ENCODE measurements around the gene PPP1R12B. TPM values are rescaled to one million over a fixed set of nuclear protein-coding genes. Genes with fewer than 3 reads are reported as not detected.

Gene PPP1R12B
- polyA plus RNA-seq, 1 donor = 51.8 TPM

GRCh38 chr1:202590126-202590525 is 241.6 kb downstream of the PPP1R12B start:
- no CpG with 5 or more reads among the region's 4 CpGs for WGBS (ENCODE audit: insufficient coverage, low lambda C conversion rate)
- no peak for DNase-seq
- Histone ChIP-seq H3K36me3 (ENCODE audit: control insufficient read depth, insufficient read depth, low read length) (peaks cover 9% of the 10 kb centered on the region), H3K9me3 (ENCODE audit: control insufficient read depth, low read depth, low read length) (no peaks in the 10 kb centered on the region), H3K4me3 (ENCODE audit: low read length) (no peak overlapping the region), H3K27ac (ENCODE audit: low read length) (peak overlapping the region; percentile 69), H3K4me1 (ENCODE audit: control insufficient read depth, insufficient read depth, low read length) (peaks cover 12% of the 10 kb centered on the region), H3K27me3 (ENCODE audit: control insufficient read depth, insufficient read depth, low read length) (no peaks in the 10 kb centered on the region)

- DNase-seq = no peak
- Histone ChIP-seq H3K9me3 (ENCODE audit: control insufficient read depth, low read depth, low read length) (no peaks in the 10 kb centered on the region), H3K27me3 (ENCODE audit: control insufficient read depth, insufficient read depth, low read length) (no peaks in the 10 kb centered on the region), H3K4me3 (ENCODE audit: low read length) (no peak overlapping the region), H3K27ac (ENCODE audit: low read length) (no peak overlapping the region), H3K4me1 (ENCODE audit: control insufficient read depth, insufficient read depth, low read length) (peaks cover 10% of the 10 kb centered on the region), H3K36me3 (ENCODE audit: control insufficient read depth, insufficient read depth, low read length) (peaks cover 9% of the 10 kb centered on the region)
- WGBS (ENCODE audit: insufficient coverage, low lambda C conversion rate) = no CpG with 5 or more reads among the region's 5 CpGs
Measured at GRCh38 chr1:202590975-202591411, 242.5 kb downstream of the PPP1R12B start.

DNA sequence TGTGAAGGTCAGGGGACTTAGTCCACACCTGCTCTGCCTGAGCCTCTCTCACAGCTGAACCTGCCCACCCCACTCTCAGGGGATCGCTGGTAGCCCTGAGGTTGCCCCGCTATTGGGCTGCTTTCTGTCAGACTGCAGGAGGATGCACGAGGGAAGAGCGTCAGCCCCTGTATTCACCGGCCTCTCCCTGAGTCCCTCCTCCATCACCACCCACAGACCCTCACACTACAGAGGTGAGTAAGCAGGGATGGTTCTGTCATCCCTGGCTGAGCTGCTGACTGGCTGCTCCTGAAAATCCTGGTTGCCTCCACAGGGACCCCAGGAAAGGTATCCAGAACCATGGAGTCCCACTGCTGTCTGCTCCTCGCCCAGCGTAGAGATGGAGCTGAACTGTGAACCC is 243.0 kb downstream of the PPP1R12B start:
- H3K27ac ChIP-seq (ENCODE audit: low read length) = no peak overlapping the region
- H3K36me3 ChIP-seq (ENCODE audit: control insufficient read depth, insufficient read depth, low read length) = peaks cover 9% of the 10 kb centered on the region
- H3K4me3 ChIP-seq (ENCODE audit: low read length) = no peak overlapping the region
- H3K4me1 ChIP-seq (ENCODE audit: control insufficient read depth, insufficient read depth, low read length) = peaks cover 7% of the 10 kb centered on the region
- DNase-seq = no peak
- H3K9me3 ChIP-seq (ENCODE audit: control insufficient read depth, low read depth, low read length) = no peaks in the 10 kb centered on the region
- no peaks in the 10 kb centered on the region for H3K27me3 ChIP-seq (ENCODE audit: control insufficient read depth, insufficient read depth, low read length)
- whole genome bisulfite sequencing (ENCODE audit: insufficient coverage, low lambda C conversion rate) = no CpG with 5 or more reads among the region's 7 CpGs

- DNase-seq = no peak
- peaks cover 7% of the 10 kb centered on the region for H3K4me1 ChIP-seq (ENCODE audit: control insufficient read depth, insufficient read depth, low read length)
- no peaks in the 10 kb centered on the region for H3K27me3 ChIP-seq (ENCODE audit: control insufficient read depth, insufficient read depth, low read length)
- H3K4me3 ChIP-seq (ENCODE audit: low read length) = no peak overlapping the region
- WGBS (ENCODE audit: insufficient coverage, low lambda C conversion rate) = no CpG with 5 or more reads among the region's 7 CpGs
- no peaks in the 10 kb centered on the region for H3K9me3 ChIP-seq (ENCODE audit: control insufficient read depth, low read depth, low read length)
- peaks cover 9% of the 10 kb centered on the region for H3K36me3 ChIP-seq (ENCODE audit: control insufficient read depth, insufficient read depth, low read length)
- no peak overlapping the region for H3K27ac ChIP-seq (ENCODE audit: low read length)
Measured at GRCh38 chr1:202592146-202592545, 243.6 kb downstream of the PPP1R12B start.

DNA sequence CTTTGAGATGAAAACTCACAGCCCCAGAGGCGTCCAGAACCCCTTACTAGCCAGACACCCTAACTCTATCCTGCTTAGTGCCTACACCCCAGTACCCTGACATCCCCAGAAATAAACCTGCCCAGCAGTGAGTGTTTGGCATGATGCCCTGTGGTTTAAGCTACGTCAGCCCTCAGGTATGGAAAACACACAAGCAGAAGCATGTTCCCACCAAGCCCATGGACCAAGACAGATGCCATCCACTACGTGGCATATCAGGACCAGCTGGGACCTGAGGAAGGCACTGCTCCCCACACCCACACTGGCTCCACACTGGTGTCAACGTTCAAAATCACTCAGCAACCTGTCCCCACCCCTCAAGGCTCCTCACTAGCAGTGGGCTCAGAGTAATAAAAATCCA is 245.3 kb downstream of the PPP1R12B start:
- peaks cover 13% of the 10 kb centered on the region for H3K36me3 ChIP-seq (ENCODE audit: control insufficient read depth, insufficient read depth, low read length)
- no peak overlapping the region for H3K4me3 ChIP-seq (ENCODE audit: low read length)
- H3K4me1 ChIP-seq (ENCODE audit: control insufficient read depth, insufficient read depth, low read length) = peaks cover 6% of the 10 kb centered on the region
- WGBS (ENCODE audit: insufficient coverage, low lambda C conversion rate) = no CpG with 5 or more reads among the region's 4 CpGs
- H3K27me3 ChIP-seq (ENCODE audit: control insufficient read depth, insufficient read depth, low read length) = no peaks in the 10 kb centered on the region
- no peaks in the 10 kb centered on the region for H3K9me3 ChIP-seq (ENCODE audit: control insufficient read depth, low read depth, low read length)
- no peak for DNase-seq
- H3K27ac ChIP-seq (ENCODE audit: low read length) = no peak overlapping the region

DNA sequence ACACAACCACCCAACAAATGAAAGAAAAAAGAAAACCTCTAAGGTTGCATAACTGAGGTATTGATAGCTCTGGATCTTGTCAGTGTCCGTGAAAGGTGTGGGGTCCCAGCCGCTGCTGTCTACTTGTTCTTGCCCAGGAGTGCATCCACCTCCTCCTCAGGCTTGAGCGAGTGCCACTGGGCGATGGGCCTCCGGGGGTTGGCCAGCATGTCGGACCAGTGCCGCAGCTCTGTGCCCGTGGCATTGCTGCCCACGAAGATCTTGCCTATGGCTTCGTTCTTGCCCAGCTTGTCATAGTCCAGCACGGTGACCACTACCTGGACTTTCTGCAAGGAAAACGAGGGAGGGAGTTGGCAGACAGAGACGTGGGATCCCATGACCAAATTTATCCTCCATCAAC is 248.1 kb downstream of the PPP1R12B start:
- Histone ChIP-seq H3K27ac (ENCODE audit: low read length) (no peak overlapping the region), H3K36me3 (ENCODE audit: control insufficient read depth, insufficient read depth, low read length) (peaks cover 17% of the 10 kb centered on the region), H3K4me3 (ENCODE audit: low read length) (no peak overlapping the region), H3K4me1 (ENCODE audit: control insufficient read depth, insufficient read depth, low read length) (no peaks in the 10 kb centered on the region), H3K9me3 (ENCODE audit: control insufficient read depth, low read depth, low read length) (no peaks in the 10 kb centered on the region), H3K27me3 (ENCODE audit: control insufficient read depth, insufficient read depth, low read length) (no peaks in the 10 kb centered on the region)
- no peak for DNase-seq
- WGBS (ENCODE audit: insufficient coverage, low lambda C conversion rate) = 80% methylated on average over 1 of the region's 13 CpGs

- H3K36me3 ChIP-seq (ENCODE audit: control insufficient read depth, insufficient read depth, low read length) = peaks cover 13% of the 10 kb centered on the region
- no peaks in the 10 kb centered on the region for H3K9me3 ChIP-seq (ENCODE audit: control insufficient read depth, low read depth, low read length)
- no peak for DNase-seq
- no peaks in the 10 kb centered on the region for H3K4me1 ChIP-seq (ENCODE audit: control insufficient read depth, insufficient read depth, low read length)
- no peak overlapping the region for H3K27ac ChIP-seq (ENCODE audit: low read length)
- WGBS (ENCODE audit: insufficient coverage, low lambda C conversion rate) = no CpG with 5 or more reads among the region's 3 CpGs
- H3K27me3 ChIP-seq (ENCODE audit: control insufficient read depth, insufficient read depth, low read length) = no peaks in the 10 kb centered on the region
- H3K4me3 ChIP-seq (ENCODE audit: low read length) = no peak overlapping the region
Measured at GRCh38 chr1:202597090-202597761, 248.7 kb downstream of the PPP1R12B start.

DNA sequence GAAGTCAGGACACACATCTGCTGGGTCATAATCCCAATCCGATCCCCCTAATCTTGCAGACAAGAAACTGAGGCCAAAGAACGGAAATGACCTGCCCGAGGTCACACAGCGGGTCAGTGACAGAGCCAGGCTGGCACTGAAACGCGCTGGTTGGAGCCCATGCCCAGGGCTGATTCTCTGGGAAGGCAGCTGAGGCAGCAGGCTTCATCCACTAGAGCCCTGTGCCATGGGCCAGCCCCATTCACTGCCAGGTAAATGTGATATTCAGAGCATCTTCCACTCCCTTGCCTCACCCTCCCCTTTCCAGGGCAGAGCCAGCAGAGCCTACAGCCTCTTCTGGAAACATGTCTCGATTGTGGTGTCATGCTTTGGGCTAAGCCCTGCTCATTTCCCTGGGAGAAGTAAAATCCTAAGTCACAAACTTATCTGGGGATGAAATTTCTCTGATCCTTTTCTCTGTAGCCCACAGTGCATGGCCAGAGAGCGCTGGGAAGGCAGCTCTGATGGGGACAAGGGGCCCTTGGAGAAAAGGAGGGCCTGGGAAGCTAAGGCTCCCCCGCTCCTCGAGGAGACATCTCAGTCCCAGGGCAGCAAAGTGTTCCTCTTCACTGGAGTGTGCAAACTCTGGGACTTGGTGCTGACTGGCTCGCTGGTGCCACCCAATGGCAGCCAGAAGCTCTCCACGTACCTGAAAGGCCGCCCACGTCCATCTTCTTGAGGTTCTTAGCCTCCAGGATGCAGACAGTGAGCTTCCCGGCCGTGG is 251.4 kb downstream of the PPP1R12B start:
- H3K36me3 ChIP-seq (ENCODE audit: control insufficient read depth, insufficient read depth, low read length) = peaks cover 10% of the 10 kb centered on the region
- H3K27me3 ChIP-seq (ENCODE audit: control insufficient read depth, insufficient read depth, low read length) = no peaks in the 10 kb centered on the region
- H3K27ac ChIP-seq (ENCODE audit: low read length) = no peak overlapping the region
- WGBS (ENCODE audit: insufficient coverage, low lambda C conversion rate) = no CpG with 5 or more reads among the region's 16 CpGs
- no peaks in the 10 kb centered on the region for H3K9me3 ChIP-seq (ENCODE audit: control insufficient read depth, low read depth, low read length)
- H3K4me3 ChIP-seq (ENCODE audit: low read length) = no peak overlapping the region
- no peaks in the 10 kb centered on the region for H3K4me1 ChIP-seq (ENCODE audit: control insufficient read depth, insufficient read depth, low read length)
- DNase-seq = peak; percentile 37 to 51

DNA sequence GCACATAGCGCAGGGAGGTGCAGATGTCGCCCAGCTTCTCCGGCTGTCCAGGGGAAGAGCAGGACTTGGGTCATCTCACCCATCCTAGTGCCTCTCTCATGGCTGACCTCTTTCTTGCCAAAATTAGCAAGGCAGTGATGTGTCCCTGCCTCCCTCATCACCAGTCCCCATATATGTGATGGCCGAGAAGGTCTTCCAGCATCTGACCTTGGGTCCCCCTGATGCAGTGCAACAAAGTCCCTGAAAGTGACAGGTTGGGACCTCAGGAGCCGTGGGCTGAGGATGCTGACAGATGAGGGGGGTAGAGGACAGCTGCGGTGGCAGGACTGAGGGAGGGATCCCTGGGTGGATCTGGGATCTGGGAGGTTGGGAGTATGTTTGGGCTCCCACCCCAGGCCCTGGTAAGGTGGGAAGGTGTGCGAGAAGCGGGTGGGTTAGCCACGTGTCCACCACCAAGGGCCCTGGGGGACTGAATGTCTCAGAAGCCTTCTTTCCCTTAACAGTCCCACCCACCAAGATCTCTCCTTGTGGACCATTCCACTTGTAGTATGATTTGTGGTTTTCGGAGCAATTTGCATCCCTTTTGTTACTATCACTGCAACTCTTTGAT is 252.0 kb downstream of the PPP1R12B start:
- no CpG with 5 or more reads among the region's 10 CpGs for WGBS (ENCODE audit: insufficient coverage, low lambda C conversion rate)
- Histone ChIP-seq H3K27me3 (ENCODE audit: control insufficient read depth, insufficient read depth, low read length) (no peaks in the 10 kb centered on the region), H3K36me3 (ENCODE audit: control insufficient read depth, insufficient read depth, low read length) (peaks cover 10% of the 10 kb centered on the region)

DNA sequence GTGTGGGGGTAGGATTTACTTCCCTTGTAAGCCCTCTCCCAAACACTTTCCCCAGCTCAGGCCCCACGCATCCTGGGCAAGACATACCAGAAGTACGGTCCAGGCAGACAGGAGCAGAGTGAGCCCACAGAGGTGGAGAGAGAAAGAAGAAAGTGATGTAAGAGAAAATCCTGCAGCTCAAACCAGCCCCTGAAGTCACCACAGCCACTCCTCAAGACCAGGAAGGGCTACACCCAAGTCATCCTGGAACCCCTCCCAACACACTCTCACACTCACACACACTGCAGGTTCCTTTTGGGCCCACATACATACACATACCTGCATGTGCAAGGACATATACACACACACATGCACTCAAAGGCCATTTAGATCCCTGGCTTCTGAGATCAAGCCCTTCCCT is 254.9 kb downstream of the PPP1R12B start:
- no peak overlapping the region for H3K27ac ChIP-seq (ENCODE audit: low read length)
- no peaks in the 10 kb centered on the region for H3K4me1 ChIP-seq (ENCODE audit: control insufficient read depth, insufficient read depth, low read length)
- H3K4me3 ChIP-seq (ENCODE audit: low read length) = no peak overlapping the region
- WGBS (ENCODE audit: insufficient coverage, low lambda C conversion rate) = no CpG with 5 or more reads among the region's 2 CpGs
- H3K9me3 ChIP-seq (ENCODE audit: control insufficient read depth, low read depth, low read length) = no peaks in the 10 kb centered on the region
- DNase-seq = no peak
- H3K36me3 ChIP-seq (ENCODE audit: control insufficient read depth, insufficient read depth, low read length) = peaks cover 6% of the 10 kb centered on the region
- no peaks in the 10 kb centered on the region for H3K27me3 ChIP-seq (ENCODE audit: control insufficient read depth, insufficient read depth, low read length)

More for the DNA sequence above, 252.0 kb downstream of the PPP1R12B start:
- no peak for DNase-seq
- Histone ChIP-seq H3K4me1 (ENCODE audit: control insufficient read depth, insufficient read depth, low read length) (no peaks in the 10 kb centered on the region), H3K4me3 (ENCODE audit: low read length) (no peak overlapping the region), H3K27ac (ENCODE audit: low read length) (no peak overlapping the region), H3K9me3 (ENCODE audit: control insufficient read depth, low read depth, low read length) (no peaks in the 10 kb centered on the region)
